A673 (cell line): ENCODE results near the gene SUN5.

Experiments used
- EZH2 ChIP-seq: fragments of 200-600 bp; sonication (generic); IDR thresholded peaks from 2 replicates; pipeline ENCODE4 v1.6.1; 2017; ENCODE audit warnings: borderline replicate concordance, low read depth, mild to moderate bottlenecking, mixed read lengths, antibody characterized with exemption, low read length; ENCODE audit not compliant: poor library complexity, severe bottlenecking
- TF ChIP-seq, protein P1 (sequence below): fragments of 300-800, 200-600 bp; sonication (generic); conservative IDR thresholded peaks from 2 replicates; pipeline ENCODE4 v1.5.1; 2017; ENCODE audit warnings: low read depth, mild to moderate bottlenecking, antibody characterized with exemption, low read length, moderate library complexity, mixed read lengths

DNA sequence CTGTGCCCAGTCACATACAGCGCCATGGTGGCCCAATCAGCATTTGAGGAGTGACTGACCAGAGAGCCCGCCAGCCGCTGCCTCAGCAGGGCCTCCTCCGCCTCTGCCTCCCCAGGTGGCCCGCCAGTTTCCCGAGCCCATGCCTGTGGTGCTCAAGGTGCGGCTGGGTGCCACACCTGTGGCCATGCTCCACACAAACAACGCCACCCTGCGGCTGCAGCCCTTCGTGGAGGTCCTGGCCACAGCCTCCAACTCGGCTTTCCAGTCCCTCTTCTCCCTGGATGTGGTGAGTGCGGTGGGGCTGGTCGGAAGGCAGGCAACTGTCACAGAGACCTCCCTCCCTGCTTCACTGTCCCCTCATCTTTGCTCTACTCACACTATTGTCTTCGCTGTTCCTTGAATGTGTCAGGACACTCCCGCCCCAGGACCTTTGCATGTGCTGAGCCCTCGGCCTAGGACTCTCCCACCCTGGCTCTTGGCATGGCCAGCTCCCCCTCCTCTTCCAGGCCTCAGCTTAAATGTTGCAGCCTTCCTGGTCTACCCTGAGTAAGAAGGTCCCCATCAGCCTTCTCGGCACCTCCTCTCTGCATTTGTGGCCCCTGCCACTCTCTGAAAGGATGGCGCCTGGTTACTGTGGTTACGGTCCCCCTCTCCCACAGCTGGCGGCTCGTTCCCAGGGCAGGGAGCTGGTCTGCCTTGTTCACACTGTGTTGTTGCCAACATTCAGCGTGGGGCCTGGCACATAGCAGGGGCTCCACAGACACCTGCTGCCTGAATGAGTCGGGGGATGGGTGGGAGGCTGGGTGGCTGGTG lies 15.4 kb upstream of the SUN5 start:
- TF ChIP-seq, protein P1, sequence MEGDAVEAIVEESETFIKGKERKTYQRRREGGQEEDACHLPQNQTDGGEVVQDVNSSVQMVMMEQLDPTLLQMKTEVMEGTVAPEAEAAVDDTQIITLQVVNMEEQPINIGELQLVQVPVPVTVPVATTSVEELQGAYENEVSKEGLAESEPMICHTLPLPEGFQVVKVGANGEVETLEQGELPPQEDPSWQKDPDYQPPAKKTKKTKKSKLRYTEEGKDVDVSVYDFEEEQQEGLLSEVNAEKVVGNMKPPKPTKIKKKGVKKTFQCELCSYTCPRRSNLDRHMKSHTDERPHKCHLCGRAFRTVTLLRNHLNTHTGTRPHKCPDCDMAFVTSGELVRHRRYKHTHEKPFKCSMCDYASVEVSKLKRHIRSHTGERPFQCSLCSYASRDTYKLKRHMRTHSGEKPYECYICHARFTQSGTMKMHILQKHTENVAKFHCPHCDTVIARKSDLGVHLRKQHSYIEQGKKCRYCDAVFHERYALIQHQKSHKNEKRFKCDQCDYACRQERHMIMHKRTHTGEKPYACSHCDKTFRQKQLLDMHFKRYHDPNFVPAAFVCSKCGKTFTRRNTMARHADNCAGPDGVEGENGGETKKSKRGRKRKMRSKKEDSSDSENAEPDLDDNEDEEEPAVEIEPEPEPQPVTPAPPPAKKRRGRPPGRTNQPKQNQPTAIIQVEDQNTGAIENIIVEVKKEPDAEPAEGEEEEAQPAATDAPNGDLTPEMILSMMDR, result no peak
- TF ChIP-seq EZH2, result no peak
